Posterior cingulate gyrus (tissue), 11 donors: ENCODE measurements around the gene CIART.
A peak's percentile ranks its signal among the peaks of the same experiment; 100 is the strongest.

Experiments
- DNase-seq, 10 donors: peaks; one replicate each; pipeline versions ENCODE4 v3.0.0 to v3.0.0-alpha.2; 2020 to 2021; ENCODE audit warnings: mixed read lengths in 3 of 10
- intact Hi-C: fragments of 100-400 bp; cut with DNase I; formaldehyde crosslinking; loops from one replicate; pipeline ENCODE4 v1.15.1; 2023

Gene CIART

GRCh38 chr1:150259758-150260669 lies 22.3 kb upstream of the CIART start:
- DNase-seq = no peak
- intact Hi-C loops = no loop called here

GRCh38 chr1:150261367-150261766 lies 21.0 kb upstream of the CIART start:
- DNase-seq = no peak

GRCh38 chr1:150262388-150263320 lies 19.7 kb upstream of the CIART start:
- DNase-seq = no peak
- intact Hi-C loops = no loop called here

More at GRCh38 chr1:150261367-150261766, 21.0 kb upstream of the CIART start:
- intact Hi-C loops = no loop called here

GRCh38 chr1:150263549-150263948 lies 18.8 kb upstream of the CIART start:
- intact Hi-C loops = no loop called here
- DNase-seq = no peak

GRCh38 chr1:150267896-150268295 lies 14.5 kb upstream of the CIART start:
- DNase-seq = no peak
- intact Hi-C loops = no loop called here

- no peak for DNase-seq
These were observed 14.0 kb upstream of the CIART start for GRCh38 chr1:150268340-150268704.

GRCh38 chr1:150268705-150269403 lies 13.5 kb upstream of the CIART start, which contains the start of gene APH1A:
Gene APH1A (minus strand): TSS chr1:150269016. CDS start chr1:150268810, 206 bp downstream.
- peak; percentile 95 to 100 (median 98) for DNase-seq
- intact Hi-C loops = no loop called here

More at GRCh38 chr1:150268340-150268704, 14.0 kb upstream of the CIART start:
- intact Hi-C loops = no loop called here

- no peak for DNase-seq
- intact Hi-C loops = no loop called here
These were observed 12.9 kb upstream of the CIART start for GRCh38 chr1:150269451-150269850.

- intact Hi-C loops = no loop called here
- DNase-seq = no peak
These were observed 10.9 kb upstream of the CIART start for GRCh38 chr1:150271291-150271959.

GRCh38 chr1:150273311-150273710 lies 9.0 kb upstream of the CIART start:
- intact Hi-C loops = no loop called here
- no peak for DNase-seq

GRCh38 chr1:150280138-150280707 lies 2.1 kb upstream of the CIART start:
- no peak for DNase-seq
- intact Hi-C loops = loop anchor here (10.0 kb wide), 1 partner anchor 45 kb away; the partner anchor contains the start of gene ANP32E

- intact Hi-C loops = loop anchor here (1.0 to 10.0 kb wide), 2 partner anchors 24 to 46 kb away; partner anchors contain the start of genes ANP32E and CA14
- peak in 8 of 10 donors; percentile 55 to 94 (median 74) for DNase-seq
These were observed 1.1 kb upstream of the CIART start for GRCh38 chr1:150281221-150281757.

- peak in 4 of 10 donors; percentile 17 to 87 (median 62) for DNase-seq
- intact Hi-C loops = loop anchor here (10.0 kb wide), 1 partner anchor 48 kb away; the partner anchor contains the start of gene ANP32E
These were observed 204 bp downstream of the CIART start for GRCh38 chr1:150282558-150282958.

- DNase-seq = no peak
- intact Hi-C loops = loop anchor here (10.0 kb wide), 1 partner anchor 48 kb away; the partner anchor contains the start of gene ANP32E
These were observed 906 bp downstream of the CIART start for GRCh38 chr1:150283260-150283659.

- DNase-seq = no peak
- intact Hi-C loops = loop anchor here (10.0 kb wide), 1 partner anchor 54 kb away; the partner anchor contains the start of gene ANP32E
These were observed 6.0 kb downstream of the CIART start for GRCh38 chr1:150288382-150288781.

- intact Hi-C loops = loop anchor here (10.0 kb wide), 1 partner anchor 54 kb away; the partner anchor contains the start of gene ANP32E
These were observed 6.5 kb downstream of the CIART start for GRCh38 chr1:150288822-150289221.

GRCh38 chr1:150293433-150294253 lies 11.3 kb downstream of the CIART start, which contains the start of gene MRPS21:
Gene MRPS21 (plus strand): TSS chr1:150293861. CDS start chr1:150294367, 506 bp downstream.
- DNase-seq = peak; percentile 80 to 98 (median 92)
- intact Hi-C loops = no loop called here

More at GRCh38 chr1:150288822-150289221, 6.5 kb downstream of the CIART start:
- DNase-seq = no peak

- no peak for DNase-seq
- intact Hi-C loops = no loop called here
These were observed 13.1 kb downstream of the CIART start for GRCh38 chr1:150295476-150295875.
